Caco-2 (cell line): ENCODE measurements around the gene UMAD1. TPM values are rescaled to one million over a fixed set of nuclear protein-coding genes. Genes with fewer than 3 reads are reported as not detected.

ENCODE experiments used
- BruUV-seq: library from RNA; stranded (reverse); fragments of 400-500 nt; replicated peaks from 2 replicates; lab custom pipeline; 2021; lab: Mats Ljungman, UMichigan
- CTCF ChIA-PET: fragments of 300-600 bp; sonication (Branson Sonifier 250); formaldehyde crosslinking; loops from one replicate; lab custom pipeline; 2022; ENCODE audit warnings: antibody characterized with exemption; lab: Charles Lee
- POLR2A ChIA-PET: fragments of 300-600 bp; sonication (Branson Sonifier 250); formaldehyde crosslinking; loops from one replicate; lab custom pipeline; 2022; ENCODE audit warnings: antibody characterized with exemption; lab: Charles Lee
- DNase-seq, 2 experiments: peaks; one replicate each; pipeline versions ENCODE4 v3.0.0 to v3.0.0-alpha.2; 2020 to 2022
- H3K27me3 ChIP-seq: replicated peaks from 2 replicates; pipeline ENCODE4 v1.6.0; 2011; ENCODE audit warnings: low read length; ENCODE audit not compliant: control insufficient read depth, insufficient read depth
- H3K36me3 ChIP-seq: 2 replicates; pipeline ENCODE4 v1.5.1; 2011; ENCODE audit warnings: low read length; ENCODE audit not compliant: control insufficient read depth, insufficient read depth
- H3K4me1 ChIP-seq: fragments of 250-450 bp; sonication (Bioruptor Pico); 2 replicates; pipeline ENCODE4 v1.5.1; 2020; ENCODE audit warnings: mild to moderate bottlenecking
- H3K4me3 ChIP-seq: 2 replicates; pipeline ENCODE4 v1.5.1; 2011; ENCODE audit warnings: low read depth, mild to moderate bottlenecking, control low read depth, low read length
- H3K9me3 ChIP-seq: fragments of 250-450 bp; sonication (Bioruptor Pico); 2 replicates; pipeline ENCODE4 v1.5.1; 2020; ENCODE audit warnings: mild to moderate bottlenecking, moderate library complexity
- H3K27ac Mint-ChIP-seq: one replicate; pipeline ENCODE4 v1.8.0; 2022; ENCODE audit warnings: mixed read lengths; ENCODE audit not compliant: unreplicated experiment
- H3K27me3 Mint-ChIP-seq: one replicate; pipeline ENCODE4 v1.8.0; 2022; ENCODE audit warnings: mixed read lengths; ENCODE audit not compliant: insufficient read depth, unreplicated experiment
- H3K36me3 Mint-ChIP-seq: one replicate; pipeline ENCODE4 v1.8.0; 2022; ENCODE audit warnings: mild to moderate bottlenecking, mixed read lengths; ENCODE audit not compliant: insufficient read depth, unreplicated experiment
- H3K4me1 Mint-ChIP-seq: one replicate; pipeline ENCODE4 v1.8.0; 2022; ENCODE audit warnings: low read depth, mixed read lengths; ENCODE audit not compliant: unreplicated experiment
- H3K4me3 Mint-ChIP-seq: one replicate; pipeline ENCODE4 v1.8.0; 2022; ENCODE audit warnings: mild to moderate bottlenecking, moderate library complexity, mixed read lengths; ENCODE audit not compliant: unreplicated experiment
- H3K9me3 Mint-ChIP-seq: one replicate; pipeline ENCODE4 v1.8.0; 2022; ENCODE audit warnings: mixed read lengths; ENCODE audit not compliant: unreplicated experiment
- intact Hi-C: fragments of 100-400 bp; cut with micrococcal nuclease; formaldehyde crosslinking; loops from one replicate; pipeline ENCODE4 v1.10.0; 2022; ENCODE audit not compliant: unreplicated experiment
- total RNA-seq: library from RNA; stranded (reverse); gene quantifications from 2 replicates; pipeline ENCODE4 v1.2.3, GENCODE V29; 2022
- TF ChIP-seq, protein P1 (sequence below), 2 experiments: fragments of 200-600 bp in 1 of 2; IDR thresholded peaks; 1 replicate in 1 of 2; 2 replicates in 1 of 2; pipeline versions ENCODE4 v1.5.1 to v1.8.0; 2011 to 2022; ENCODE audit warnings: antibody characterized with exemption in 1 of 2, control low read depth in 1 of 2, inconsistent platforms in 1 of 2, low read depth in 1 of 2, low read length in 1 of 2, mild to moderate bottlenecking in 1 of 2, moderate library complexity in 1 of 2; ENCODE audit not compliant: insufficient read depth in 1 of 2, severe bottlenecking in 1 of 2, unreplicated experiment in 1 of 2

The UMAD1 gene
- total RNA-seq, 1 experiment from 2014 or later: 20.0 TPM

DNA sequence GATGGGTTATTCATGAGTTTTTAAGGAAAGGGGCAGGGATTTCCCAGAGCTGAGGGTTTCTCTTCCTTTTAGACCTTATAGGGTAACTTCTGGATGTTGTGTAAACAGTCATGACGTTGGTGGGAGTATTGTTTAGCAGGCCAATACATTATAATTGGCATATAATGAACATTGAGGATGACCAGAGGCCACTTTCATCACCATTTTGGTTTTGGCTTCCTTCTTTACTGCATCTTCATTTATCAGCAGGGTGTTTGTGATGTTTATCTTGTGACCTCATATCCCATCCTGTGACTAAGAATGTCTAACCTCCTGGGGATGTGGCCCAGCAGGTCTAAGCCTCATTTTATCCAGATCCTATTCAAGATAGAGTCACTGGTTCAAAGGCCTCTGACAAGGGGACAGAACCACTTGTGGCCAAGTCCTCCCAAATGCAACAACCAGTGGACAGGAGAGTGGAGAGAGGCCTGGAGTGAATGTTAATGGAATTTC is 155.1 kb downstream of the UMAD1 start:
- no peaks in the 10 kb centered on the region for H3K27me3 ChIP-seq
- H3K4me3 ChIP-seq: no peak overlapping the region
- TF ChIP-seq, protein P1, sequence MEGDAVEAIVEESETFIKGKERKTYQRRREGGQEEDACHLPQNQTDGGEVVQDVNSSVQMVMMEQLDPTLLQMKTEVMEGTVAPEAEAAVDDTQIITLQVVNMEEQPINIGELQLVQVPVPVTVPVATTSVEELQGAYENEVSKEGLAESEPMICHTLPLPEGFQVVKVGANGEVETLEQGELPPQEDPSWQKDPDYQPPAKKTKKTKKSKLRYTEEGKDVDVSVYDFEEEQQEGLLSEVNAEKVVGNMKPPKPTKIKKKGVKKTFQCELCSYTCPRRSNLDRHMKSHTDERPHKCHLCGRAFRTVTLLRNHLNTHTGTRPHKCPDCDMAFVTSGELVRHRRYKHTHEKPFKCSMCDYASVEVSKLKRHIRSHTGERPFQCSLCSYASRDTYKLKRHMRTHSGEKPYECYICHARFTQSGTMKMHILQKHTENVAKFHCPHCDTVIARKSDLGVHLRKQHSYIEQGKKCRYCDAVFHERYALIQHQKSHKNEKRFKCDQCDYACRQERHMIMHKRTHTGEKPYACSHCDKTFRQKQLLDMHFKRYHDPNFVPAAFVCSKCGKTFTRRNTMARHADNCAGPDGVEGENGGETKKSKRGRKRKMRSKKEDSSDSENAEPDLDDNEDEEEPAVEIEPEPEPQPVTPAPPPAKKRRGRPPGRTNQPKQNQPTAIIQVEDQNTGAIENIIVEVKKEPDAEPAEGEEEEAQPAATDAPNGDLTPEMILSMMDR (IDR thresholded peaks at IDR 0.05; ENCODE audit: insufficient read depth in 1 of 2, low read depth in 1 of 2, low read length in 1 of 2, severe bottlenecking in 1 of 2, unreplicated experiment in 1 of 2): no peak
- ChIA-PET CTCF (no interaction called here), POLR2A (no interaction called here)
- Mint-ChIP-seq H3K4me1 (peaks cover 27% of the 10 kb centered on the region), H3K27me3 (no peaks in the 10 kb centered on the region), H3K9me3 (peaks cover 11% of the 10 kb centered on the region), H3K27ac (peak overlapping the region; percentile 91), H3K36me3 (peaks cover 22% of the 10 kb centered on the region), H3K4me3 (peak overlapping the region; percentile 38)
- H3K9me3 ChIP-seq: no peaks in the 10 kb centered on the region; the same call in 1 of the 2 replicates
- DNase-seq: peak; percentile 66 to 79
- BruUV-seq: no TSS peak
- intact Hi-C loops: loop anchor here (5.0 kb wide), 1 partner anchor 67 kb away; no protein-coding TSS in a partner anchor
- peaks cover 2% of the 10 kb centered on the region; the same call in 1 of the 2 replicates for H3K36me3 ChIP-seq
- H3K4me1 ChIP-seq: peaks cover 38% of the 10 kb centered on the region

DNA sequence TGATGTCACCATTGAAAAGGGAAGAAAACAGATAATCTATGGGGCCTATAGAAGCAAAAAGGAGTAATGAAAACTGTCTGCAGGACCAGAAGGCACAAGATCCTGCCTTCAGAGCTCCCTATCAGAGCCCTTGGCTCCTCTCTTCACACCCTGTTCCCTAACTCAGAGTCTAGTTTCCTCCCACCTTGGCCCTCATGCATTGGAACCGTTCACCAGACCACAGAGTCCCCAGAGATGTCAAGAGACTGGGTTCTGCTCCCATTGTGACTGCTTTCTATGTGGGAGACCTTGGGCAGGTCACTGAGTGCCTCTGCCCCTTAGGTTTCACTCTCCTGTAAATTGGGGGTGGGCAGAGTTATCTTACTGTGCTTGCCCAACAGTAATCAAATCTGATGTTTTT is 158.0 kb downstream of the UMAD1 start:
- H3K4me3 Mint-ChIP-seq: no peak overlapping the region
- peaks cover 17% of the 10 kb centered on the region for H3K4me1 Mint-ChIP-seq
- peaks cover 44% of the 10 kb centered on the region for H3K4me1 ChIP-seq
- no peaks in the 10 kb centered on the region; the same call in 1 of the 2 replicates for H3K9me3 ChIP-seq
- H3K27ac Mint-ChIP-seq: peak overlapping the region; percentile 55
- TF ChIP-seq, protein P1 (IDR thresholded peaks at IDR 0.05; ENCODE audit: insufficient read depth in 1 of 2, low read depth in 1 of 2, low read length in 1 of 2, severe bottlenecking in 1 of 2, unreplicated experiment in 1 of 2): no peak
- H3K9me3 Mint-ChIP-seq: peaks cover 11% of the 10 kb centered on the region
- no peaks in the 10 kb centered on the region for H3K27me3 ChIP-seq
- no peak for DNase-seq
- peaks cover 2% of the 10 kb centered on the region; the same call in 1 of the 2 replicates for H3K36me3 ChIP-seq
- no peaks in the 10 kb centered on the region for H3K27me3 Mint-ChIP-seq
- intact Hi-C loops: loop anchor here (5.0 kb wide), 1 partner anchor 64 kb away; no protein-coding TSS in a partner anchor
- peaks cover 22% of the 10 kb centered on the region for H3K36me3 Mint-ChIP-seq
- POLR2A ChIA-PET: no interaction called here
- CTCF ChIA-PET: no interaction called here
- BruUV-seq: no TSS peak
- H3K4me3 ChIP-seq: no peak overlapping the region

DNA sequence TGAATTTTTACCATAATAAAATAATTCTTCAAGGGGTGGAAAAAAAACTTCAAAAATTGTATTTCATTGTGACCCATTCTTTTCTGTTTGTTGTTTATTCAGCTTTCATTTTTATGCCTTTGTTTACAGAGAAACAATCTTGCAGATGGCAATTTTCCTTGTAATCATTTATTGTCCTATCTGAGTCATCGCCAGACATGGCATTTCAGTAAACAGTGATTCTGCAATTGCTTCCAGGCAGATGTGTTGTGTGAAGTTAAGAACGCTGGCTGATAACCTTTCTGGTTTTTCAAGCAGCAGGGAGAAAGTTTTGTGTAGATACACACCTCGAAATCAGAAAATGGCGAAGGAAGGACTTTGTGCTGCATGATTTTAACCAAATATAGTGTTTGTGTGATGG is 158.6 kb downstream of the UMAD1 start:
- no TSS peak for BruUV-seq
- TF ChIP-seq, protein P1 (IDR thresholded peaks at IDR 0.05; ENCODE audit: insufficient read depth in 1 of 2, low read depth in 1 of 2, low read length in 1 of 2, severe bottlenecking in 1 of 2, unreplicated experiment in 1 of 2): no peak
- Mint-ChIP-seq H3K9me3 (peaks cover 11% of the 10 kb centered on the region), H3K36me3 (peaks cover 22% of the 10 kb centered on the region), H3K4me3 (no peak overlapping the region), H3K4me1 (peaks cover 17% of the 10 kb centered on the region), H3K27me3 (no peaks in the 10 kb centered on the region), H3K27ac (peak overlapping the region; percentile 29)
- ChIA-PET CTCF (no interaction called here), POLR2A (no interaction called here)
- Histone ChIP-seq H3K9me3 (no peaks in the 10 kb centered on the region; the same call in 1 of the 2 replicates), H3K4me1 (peaks cover 44% of the 10 kb centered on the region), H3K4me3 (no peak overlapping the region), H3K27me3 (no peaks in the 10 kb centered on the region), H3K36me3 (peaks cover 2% of the 10 kb centered on the region; the same call in 1 of the 2 replicates)
- DNase-seq: peak; percentile 32 to 36
- intact Hi-C loops: loop anchor here (5.0 kb wide), 1 partner anchor 63 kb away; no protein-coding TSS in a partner anchor
